DLD1 (cell line): ENCODE data around the gene SCRT2.
"Not testable (repeated sequence)": the region's sequence is repeated elsewhere in the genome, so short reads cannot be mapped to it uniquely, and the experiment has no call there.

Source experiments
- in situ Hi-C: cut with HindIII; loops from 2 replicates; pipeline ENCODE4 v1.10.0; 2017; ENCODE audit warnings: low sequenced_read_pairs

The SCRT2 gene

DNA sequence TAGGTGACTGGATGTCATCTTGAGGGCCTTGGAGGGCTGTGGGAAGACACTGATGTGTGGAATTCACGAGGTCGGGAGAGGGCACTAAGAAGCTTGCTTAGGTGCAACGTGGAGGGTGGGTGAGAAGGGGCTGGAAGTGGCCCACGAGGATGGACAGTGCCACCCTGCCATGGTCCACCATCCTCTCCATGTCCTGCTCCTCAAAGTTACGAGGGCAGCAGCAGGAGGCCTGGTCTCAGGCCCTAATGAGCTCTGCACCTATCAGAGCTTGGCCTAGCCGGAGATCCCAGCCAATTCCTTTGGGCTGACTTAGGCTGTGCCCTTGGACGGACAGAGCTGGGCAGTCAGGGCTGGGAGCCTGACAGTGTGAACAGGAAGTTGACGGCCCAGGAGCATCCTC, 27.8 kb upstream of the SCRT2 start:
- in situ Hi-C loops = loop anchor here (25.0 kb wide), 1 partner anchor 91 kb away; the partner anchor contains the start of gene TCF15

DNA sequence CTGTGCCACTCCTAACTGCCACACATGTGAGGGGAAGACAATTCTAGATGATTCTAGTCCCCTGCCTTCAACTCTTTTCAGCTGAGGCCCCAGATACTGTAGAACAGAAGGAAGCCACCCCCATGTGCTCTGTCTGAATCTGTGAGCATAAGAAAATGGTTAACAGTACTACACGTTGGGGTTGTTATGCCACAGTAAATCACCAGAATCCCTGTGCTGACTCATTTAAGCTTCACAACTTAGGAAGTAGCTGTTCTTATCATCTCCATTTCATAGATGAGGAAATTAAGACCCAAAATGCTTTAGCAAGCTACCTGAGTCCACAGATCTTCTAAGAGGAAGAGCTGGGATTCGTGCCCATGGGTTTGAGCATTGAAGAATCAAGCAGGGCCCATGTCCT, 27.4 kb upstream of the SCRT2 start:
- in situ Hi-C loops = loop anchor here (25.0 kb wide), 1 partner anchor 91 kb away; the partner anchor contains the start of gene TCF15

- in situ Hi-C loops = loop anchor here (25.0 kb wide), 1 partner anchor 89 kb away; the partner anchor contains the start of gene TCF15
Observed at GRCh38 chr20:701401-702129, 26.0 kb upstream of the SCRT2 start.

DNA sequence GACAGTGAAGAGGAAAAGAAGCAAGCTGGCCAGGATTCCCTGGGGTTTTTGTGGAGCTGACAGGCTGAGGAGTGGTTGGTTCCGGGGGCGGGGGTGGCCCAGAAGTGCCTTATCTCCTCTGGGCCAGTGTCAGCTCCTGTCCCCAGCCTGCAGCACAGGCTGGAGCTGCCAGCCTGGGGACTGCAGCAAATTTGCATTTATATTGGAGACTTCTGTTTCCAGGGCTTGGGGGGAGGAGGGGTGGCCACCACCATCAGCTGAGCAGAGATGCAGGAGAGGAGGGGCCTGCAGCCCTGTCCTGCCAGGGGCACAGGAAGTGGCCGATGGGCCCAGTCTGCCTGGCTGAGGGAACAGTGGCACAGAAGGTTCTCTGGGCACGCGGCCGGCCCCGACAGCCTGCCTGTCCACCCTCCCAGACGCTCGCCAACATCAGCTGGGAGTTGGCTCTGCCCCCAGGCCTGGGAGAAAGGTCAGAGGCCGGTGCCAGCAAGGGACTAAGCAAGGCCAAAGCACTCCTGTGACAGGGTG, 24.3 kb upstream of the SCRT2 start:
- in situ Hi-C loops = loop anchor here (25.0 kb wide), 1 partner anchor 88 kb away; the partner anchor contains the start of gene TCF15

- in situ Hi-C loops = no loop called here
Observed at GRCh38 chr20:699342-699741, 23.7 kb upstream of the SCRT2 start.

- in situ Hi-C loops = no loop called here
Observed at GRCh38 chr20:698276-698675, 22.7 kb upstream of the SCRT2 start.

DNA sequence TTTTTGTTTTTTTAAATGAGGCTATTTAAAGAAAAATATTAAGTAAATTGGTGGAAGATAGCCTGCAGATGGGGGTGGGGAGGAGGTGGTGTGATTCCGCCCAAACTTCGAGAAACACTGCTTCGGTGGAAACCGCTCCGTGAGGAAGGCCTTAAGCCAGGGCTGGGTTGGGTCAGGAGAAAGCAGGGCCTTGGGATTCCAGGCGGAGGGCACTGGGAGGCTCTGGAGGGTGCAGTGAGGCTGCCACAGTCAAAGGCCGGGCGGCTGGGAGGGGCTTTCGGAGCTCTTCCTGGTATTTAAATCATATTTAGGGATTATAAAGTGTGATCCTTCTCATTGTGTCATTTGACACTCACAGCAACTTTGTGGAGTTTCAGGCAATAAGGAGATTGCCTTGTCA, 22.2 kb upstream of the SCRT2 start:
- in situ Hi-C loops = no loop called here

- in situ Hi-C loops = no loop called here
Observed at GRCh38 chr20:695165-695866, 19.7 kb upstream of the SCRT2 start.

GRCh38 chr20:694496-694895, 18.9 kb upstream of the SCRT2 start:
- in situ Hi-C loops = no loop called here

- in situ Hi-C loops = not testable (repeated sequence)
Observed at GRCh38 chr20:693786-694185, 18.2 kb upstream of the SCRT2 start.

- in situ Hi-C loops = no loop called here
Observed at GRCh38 chr20:692044-692443, 16.4 kb upstream of the SCRT2 start.

- in situ Hi-C loops = no loop called here
Observed at GRCh38 chr20:689947-690346, 14.3 kb upstream of the SCRT2 start.

DNA sequence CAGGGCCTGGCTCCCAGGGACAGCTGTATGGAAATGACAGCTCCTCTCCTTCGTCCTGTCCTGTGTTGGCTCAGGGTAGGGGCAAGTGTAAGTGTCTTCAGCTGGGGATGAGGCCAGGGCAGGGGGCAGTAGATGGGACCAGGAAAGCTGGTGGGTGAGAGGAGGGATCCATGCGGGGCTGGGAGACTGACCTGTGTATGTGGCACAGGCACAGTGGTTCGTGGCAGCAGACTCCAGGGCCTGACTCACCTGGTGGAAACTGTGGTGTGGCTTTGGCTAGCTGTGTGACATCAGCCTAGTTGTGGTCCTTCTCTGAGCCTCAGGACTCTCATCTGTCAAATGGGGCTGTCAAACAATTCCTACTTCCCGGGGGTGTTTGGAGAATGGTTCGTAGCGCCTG, 13.7 kb upstream of the SCRT2 start:
- in situ Hi-C loops = no loop called here

DNA sequence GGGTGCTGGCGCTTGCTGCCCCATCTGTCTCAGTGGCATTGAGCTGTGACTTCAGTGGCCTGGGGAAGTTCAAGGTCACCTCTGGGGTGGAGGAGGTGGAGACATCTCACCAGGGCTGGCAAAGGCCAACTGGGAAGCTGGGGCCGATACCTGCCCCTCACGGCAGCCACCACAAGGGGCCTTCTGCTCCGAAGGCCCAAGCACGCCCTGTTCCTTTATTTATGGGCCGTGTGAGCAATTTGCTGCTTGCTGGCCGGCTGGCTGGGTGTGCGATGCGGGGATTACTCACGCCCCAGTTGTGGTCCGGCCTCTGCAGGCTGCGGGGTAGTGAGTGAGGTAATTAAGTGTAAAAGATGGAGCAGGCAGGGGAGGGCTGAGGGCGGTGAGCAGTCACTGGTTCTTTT, 13.2 kb upstream of the SCRT2 start:
- in situ Hi-C loops = no loop called here

DNA sequence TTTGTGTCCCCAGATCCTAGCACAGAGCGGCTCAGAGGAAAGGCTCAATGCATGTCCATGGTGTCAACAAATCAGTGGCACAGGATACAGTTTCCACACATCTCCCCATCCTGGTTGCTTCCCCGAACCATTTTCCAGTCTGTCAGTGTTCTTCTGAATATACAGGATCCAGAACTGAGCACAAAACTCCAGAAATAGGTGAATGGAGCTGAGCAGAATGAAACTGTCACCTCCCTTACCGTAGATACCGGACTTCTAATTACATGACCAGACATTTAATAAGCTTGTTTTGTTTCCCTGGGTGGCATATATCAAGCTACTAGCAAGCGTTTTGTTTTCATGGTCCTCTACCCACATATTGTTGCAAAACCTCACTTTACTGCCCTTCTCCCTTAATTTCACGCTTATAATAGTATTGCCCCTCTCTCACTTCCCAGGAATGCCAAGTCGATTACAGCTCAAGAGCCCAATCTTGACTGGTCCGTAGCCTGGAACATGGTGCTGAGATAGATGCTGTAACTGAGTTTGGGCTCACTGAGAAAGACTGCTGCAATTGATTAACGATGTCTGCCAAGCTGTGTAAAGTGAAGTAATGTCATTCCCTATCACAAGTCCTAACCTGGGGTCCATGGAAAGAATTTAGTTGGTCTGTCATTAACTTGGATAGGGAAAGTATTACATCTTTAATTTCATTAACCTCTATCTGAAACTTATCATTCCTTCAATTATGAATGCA, 12.0 kb upstream of the SCRT2 start:
- in situ Hi-C loops = no loop called here

- in situ Hi-C loops = no loop called here
Observed at GRCh38 chr20:684676-685319, 9.2 kb upstream of the SCRT2 start.

DNA sequence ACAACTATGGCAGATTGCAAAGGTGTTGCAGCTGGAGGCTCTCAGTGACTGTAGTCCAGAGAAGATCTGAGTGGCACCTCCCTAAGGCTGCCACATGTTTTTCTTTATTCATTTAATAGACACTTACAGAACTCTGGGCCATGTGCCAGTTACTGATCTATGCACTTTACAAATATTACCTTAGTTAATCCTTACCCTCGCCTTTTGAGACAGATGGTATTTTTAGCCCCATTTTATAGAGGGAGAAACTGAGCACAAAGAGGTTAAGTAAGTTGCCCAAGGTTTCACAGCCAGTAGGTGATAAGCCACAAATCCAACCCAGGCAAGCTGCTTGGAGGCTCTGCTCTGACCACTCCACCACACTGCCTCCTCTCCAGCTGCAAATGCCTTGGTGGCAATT, 6.5 kb upstream of the SCRT2 start:
- in situ Hi-C loops = no loop called here

GRCh38 chr20:680638-681187, 5.1 kb upstream of the SCRT2 start:
- in situ Hi-C loops = no loop called here

- in situ Hi-C loops = no loop called here
Observed at GRCh38 chr20:677957-678356, 2.4 kb upstream of the SCRT2 start.

DNA sequence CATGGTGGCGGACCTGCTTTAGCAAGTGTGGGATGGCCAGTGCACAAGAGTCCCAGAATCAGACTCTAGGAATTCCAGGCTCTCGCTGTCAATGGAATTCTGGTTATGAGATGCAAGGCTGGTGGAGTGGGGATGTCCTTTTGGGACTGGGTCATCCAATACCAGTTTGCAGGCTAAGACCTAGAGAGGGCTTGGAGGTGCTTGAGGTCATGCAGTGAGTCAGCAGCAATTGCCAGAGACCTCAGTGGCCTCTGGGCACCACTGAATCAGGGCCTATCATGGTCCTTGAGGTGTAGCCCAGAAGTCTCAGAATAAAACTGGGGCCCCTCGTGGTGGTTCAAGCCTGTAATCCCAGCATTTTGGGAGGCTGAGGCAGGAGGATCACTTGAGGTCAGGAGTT, 1.4 kb upstream of the SCRT2 start:
- in situ Hi-C loops = no loop called here
